ENCODE data around the gene METTL23. TPM values are rescaled to one million over a fixed set of nuclear protein-coding genes. Genes with fewer than 3 reads are reported as not detected.

Gene METTL23
- total RNA-seq, 2 experiments from 2014 or later, result 30.7 to 30.9 TPM

- Mint-ChIP-seq H3K27me3 (no peaks in the 10 kb centered on the region), H3K4me1 (ENCODE audit: low read depth) (peaks cover 66% of the 10 kb centered on the region), H3K36me3 (ENCODE audit: low read depth) (peaks cover 51% of the 10 kb centered on the region), H3K27ac (peak overlapping the region; percentile 1), H3K9me3 (no peaks in the 10 kb centered on the region), H3K4me3 (no peak overlapping the region)
- ChIA-PET CTCF (interaction anchor here (0.6 to 6.8 kb wide), 20 partner anchors 11 to 342 kb away, joined by 3 to 83 read pairs (median 6); partner anchors contain the start of genes JMJD6, METTL23 and MFSD11), POLR2A (interaction anchor here (0.7 to 10.1 kb wide), 6 partner anchors 13 to 157 kb away, joined by 3 to 111 read pairs (median 5); partner anchors contain the start of genes JMJD6, METTL23, MFSD11 and SRSF2)
- no peak for TF ChIP-seq CTCF (IDR thresholded peaks at IDR 0.05)
- intact Hi-C loops (cut with micrococcal nuclease), result no loop called here
- no peak for ATAC-seq
- DNase-seq, result no peak
These were observed 12.3 kb upstream of the METTL23 start for GRCh38 chr17:76714336-76714735.

GRCh38 chr17:76714822-76715495, 11.7 kb upstream of the METTL23 start:
- ATAC-seq, result no peak
- peak; percentile 90 for DNase-seq
- Mint-ChIP-seq H3K4me3 (peak overlapping the region; percentile 53), H3K27ac (peak overlapping the region; percentile 92), H3K27me3 (no peaks in the 10 kb centered on the region), H3K9me3 (no peaks in the 10 kb centered on the region), H3K4me1 (ENCODE audit: low read depth) (peaks cover 61% of the 10 kb centered on the region), H3K36me3 (ENCODE audit: low read depth) (peaks cover 56% of the 10 kb centered on the region)
- intact Hi-C loops (cut with micrococcal nuclease), result no loop called here
- POLR2A ChIA-PET, result interaction anchor here (0.7 to 10.1 kb wide), 6 partner anchors 12 to 157 kb away, joined by 3 to 111 read pairs (median 5); partner anchors contain the start of genes JMJD6, METTL23, MFSD11 and SRSF2
- CTCF ChIA-PET, result interaction anchor here (0.6 to 6.8 kb wide), 12 partner anchors 11 to 192 kb away, joined by 3 to 83 read pairs (median 8); partner anchors contain the start of genes JMJD6, METTL23 and MFSD11
- peak; percentile 88 for TF ChIP-seq CTCF (IDR thresholded peaks at IDR 0.05)

- Mint-ChIP-seq H3K27ac (peak overlapping the region; percentile 92), H3K4me3 (peak overlapping the region; percentile 53)
These were observed 11.2 kb upstream of the METTL23 start for GRCh38 chr17:76715496-76715830.

GRCh38 chr17:76716146-76716838, 10.3 kb upstream of the METTL23 start:
- Mint-ChIP-seq H3K9me3 (no peaks in the 10 kb centered on the region), H3K36me3 (ENCODE audit: low read depth) (peaks cover 68% of the 10 kb centered on the region), H3K4me3 (peak overlapping the region; percentile 53), H3K27me3 (no peaks in the 10 kb centered on the region), H3K27ac (peak overlapping the region; percentile 92), H3K4me1 (ENCODE audit: low read depth) (peaks cover 62% of the 10 kb centered on the region)
- CTCF ChIA-PET, result interaction anchor here (1.1 to 6.8 kb wide), 4 partner anchors 9 to 193 kb away, joined by 3 to 83 read pairs (median 10); partner anchors contain the start of genes JMJD6 and METTL23
- peak; percentile 90 for ATAC-seq
- intact Hi-C loops (cut with micrococcal nuclease), result no loop called here
- POLR2A ChIA-PET, result interaction anchor here (0.7 to 10.1 kb wide), 5 partner anchors 11 to 160 kb away, joined by 3 to 111 read pairs (median 3); partner anchors contain the start of genes JMJD6, METTL23, MFSD11 and SRSF2
- no peak for TF ChIP-seq CTCF (IDR thresholded peaks at IDR 0.05)
- DNase-seq, result peak; percentile 93

More at GRCh38 chr17:76715496-76715830, 11.2 kb upstream of the METTL23 start:
- intact Hi-C loops (cut with micrococcal nuclease), result no loop called here
- no peak for TF ChIP-seq CTCF (IDR thresholded peaks at IDR 0.05)
- DNase-seq (no peak), ATAC-seq (no peak)
- Mint-ChIP-seq H3K36me3 (ENCODE audit: low read depth) (peaks cover 59% of the 10 kb centered on the region), H3K27me3 (no peaks in the 10 kb centered on the region), H3K9me3 (no peaks in the 10 kb centered on the region), H3K4me1 (ENCODE audit: low read depth) (peaks cover 61% of the 10 kb centered on the region)
- POLR2A ChIA-PET, result interaction anchor here (1.0 to 10.1 kb wide), 3 partner anchors 11 to 158 kb away, joined by 5 to 111 read pairs (median 76); partner anchors contain the start of genes JMJD6, METTL23, MFSD11 and SRSF2
- CTCF ChIA-PET, result interaction anchor here (1.1 to 6.8 kb wide), 7 partner anchors 10 to 192 kb away, joined by 3 to 83 read pairs (median 13); partner anchors contain the start of genes JMJD6, METTL23 and MFSD11
